HepG2 (cell line): ENCODE data around the gene EIF4EBP3. TPM values are rescaled to one million over a fixed set of nuclear protein-coding genes. Genes with fewer than 3 reads are reported as not detected.

ENCODE experiments used
- AGO1 ChIP-seq: fragments of 200-400 bp; formaldehyde crosslinking; IDR thresholded peaks from 2 replicates; pipeline ENCODE4 v1.6.1; 2017; ENCODE audit warnings: mild to moderate bottlenecking, low read depth, low read length, moderate library complexity; ENCODE audit not compliant: poor library complexity, severe bottlenecking
- CEBPG ChIP-seq: IDR thresholded peaks from 2 replicates; pipeline ENCODE4 v1.6.1; 2016
- FOSL2 ChIP-seq: sonication (generic); formaldehyde crosslinking; IDR thresholded peaks from 2 replicates; pipeline ENCODE4 v1.4.0; 2020; ENCODE audit warnings: missing genetic modification reagents
- KAT2B ChIP-seq: fragments of 150-350 bp; IDR thresholded peaks from 2 replicates; pipeline ENCODE4 v1.6.1; 2014; ENCODE audit warnings: low read depth, low read length, borderline replicate concordance
- KLF12 ChIP-seq: sonication (generic); formaldehyde crosslinking; IDR thresholded peaks from 2 replicates; pipeline ENCODE4 v1.4.0; 2020; ENCODE audit warnings: missing genetic modification reagents, borderline replicate concordance
- NFE2 ChIP-seq: sonication (generic); formaldehyde crosslinking; IDR thresholded peaks from 2 replicates; pipeline ENCODE4 v1.4.0; 2020; ENCODE audit warnings: missing genetic modification reagents
- RBAK ChIP-seq: sonication (generic); formaldehyde crosslinking; IDR thresholded peaks from 2 replicates; pipeline ENCODE4 v1.5.1; 2020; ENCODE audit warnings: mild to moderate bottlenecking, missing genetic modification reagents
- THAP11 ChIP-seq: IDR thresholded peaks from 2 replicates; pipeline ENCODE4 v1.6.1; 2016; ENCODE audit warnings: missing biosample characterization, missing genetic modification reagents
- YEATS2 ChIP-seq: sonication (generic); formaldehyde crosslinking; IDR thresholded peaks from 2 replicates; pipeline ENCODE4 v1.4.0; 2020; ENCODE audit warnings: missing genetic modification reagents, borderline replicate concordance
- ZKSCAN5 ChIP-seq: sonication (generic); formaldehyde crosslinking; IDR thresholded peaks from 2 replicates; pipeline ENCODE4 v1.5.1; 2020; ENCODE audit warnings: mild to moderate bottlenecking, missing genetic modification reagents
- ZNF17 ChIP-seq: sonication (generic); formaldehyde crosslinking; IDR thresholded peaks from 2 replicates; pipeline ENCODE4 v1.5.0; 2020; ENCODE audit warnings: mild to moderate bottlenecking, missing genetic modification reagents
- ZNF180 ChIP-seq: sonication (generic); formaldehyde crosslinking; IDR thresholded peaks from 2 replicates; pipeline ENCODE4 v1.4.0; 2020; ENCODE audit warnings: low read depth, missing genetic modification reagents, borderline replicate concordance
- ZNF232 ChIP-seq: sonication (generic); formaldehyde crosslinking; IDR thresholded peaks from 2 replicates; pipeline ENCODE4 v1.4.0; 2020; ENCODE audit warnings: missing genetic modification reagents, borderline replicate concordance
- ZNF670 ChIP-seq: sonication (generic); formaldehyde crosslinking; IDR thresholded peaks from 2 replicates; pipeline ENCODE4 v1.8.0; 2022; ENCODE audit warnings: mild to moderate bottlenecking, missing genetic modification reagents, borderline replicate concordance
- ZNF737 ChIP-seq: sonication (generic); formaldehyde crosslinking; IDR thresholded peaks from 2 replicates; pipeline ENCODE4 v1.5.0; 2020; ENCODE audit warnings: missing genetic modification reagents, mild to moderate bottlenecking, borderline replicate concordance
- ZNF773 ChIP-seq: sonication (generic); formaldehyde crosslinking; IDR thresholded peaks from 2 replicates; pipeline ENCODE4 v1.4.0; 2020; ENCODE audit warnings: missing genetic modification reagents, borderline replicate concordance
- polyA plus RNA-seq, 8 experiments: library from polyadenylated mRNA; depleted of rRNA in 3 of 8; stranded (reverse) in 7 of 8; unstranded in 1 of 8; fragments of >200 nt; fragmentation: Illumina TruSeq in 4 of 8; extraction: Trizol in 4 of 8; gene quantifications; 2 replicates each; pipeline versions ENCODE4 v1.2.1 to v1.2.3, GENCODE V29; 2011 to 2016; ENCODE audit warnings: low read depth in 4 of 8, missing spikeins in 1 of 8, mixed read lengths in 1 of 8; ENCODE audit not compliant: insufficient read depth in 1 of 8
- total RNA-seq, 5 experiments: library from RNA; depleted of rRNA; stranded (reverse); fragments of >200 nt; fragmentation: Illumina TruSeq; extraction: Trizol; gene quantifications; 2 replicates each; pipeline ENCODE4 v1.2.3, GENCODE V29; 2016; ENCODE audit warnings: low read depth in 1 of 5
- TF ChIP-seq, protein P1 (sequence below): sonication (generic); formaldehyde crosslinking; IDR thresholded peaks from 2 replicates; pipeline ENCODE4 v1.8.0; 2022; ENCODE audit warnings: mild to moderate bottlenecking, missing genetic modification reagents
- TF ChIP-seq, protein P2 (sequence below): sonication (generic); formaldehyde crosslinking; IDR thresholded peaks from 2 replicates; pipeline ENCODE4 v1.4.0; 2020; ENCODE audit warnings: missing genetic modification reagents
- TF ChIP-seq, protein P3 (sequence below): sonication (generic); formaldehyde crosslinking; IDR thresholded peaks from 2 replicates; pipeline ENCODE4; 2020; ENCODE audit warnings: missing genetic modification reagents, mild to moderate bottlenecking, borderline replicate concordance
- TF ChIP-seq, protein P4 (sequence below): sonication (generic); formaldehyde crosslinking; IDR thresholded peaks from 2 replicates; pipeline ENCODE4 v1.8.0; 2022; ENCODE audit warnings: missing genetic modification reagents, mild to moderate bottlenecking, borderline replicate concordance
- TF ChIP-seq, protein P5 (sequence below): sonication (generic); formaldehyde crosslinking; IDR thresholded peaks from 2 replicates; pipeline ENCODE4 v1.9.0; 2021; ENCODE audit warnings: missing genetic modification reagents, borderline replicate concordance

The EIF4EBP3 gene
- total and polyA plus RNA-seq, 2 of the 13 experiments (the other 11 are each of a cell fraction or from before 2014, with no cell fraction given), result 0.61 to 1.7 TPM

DNA sequence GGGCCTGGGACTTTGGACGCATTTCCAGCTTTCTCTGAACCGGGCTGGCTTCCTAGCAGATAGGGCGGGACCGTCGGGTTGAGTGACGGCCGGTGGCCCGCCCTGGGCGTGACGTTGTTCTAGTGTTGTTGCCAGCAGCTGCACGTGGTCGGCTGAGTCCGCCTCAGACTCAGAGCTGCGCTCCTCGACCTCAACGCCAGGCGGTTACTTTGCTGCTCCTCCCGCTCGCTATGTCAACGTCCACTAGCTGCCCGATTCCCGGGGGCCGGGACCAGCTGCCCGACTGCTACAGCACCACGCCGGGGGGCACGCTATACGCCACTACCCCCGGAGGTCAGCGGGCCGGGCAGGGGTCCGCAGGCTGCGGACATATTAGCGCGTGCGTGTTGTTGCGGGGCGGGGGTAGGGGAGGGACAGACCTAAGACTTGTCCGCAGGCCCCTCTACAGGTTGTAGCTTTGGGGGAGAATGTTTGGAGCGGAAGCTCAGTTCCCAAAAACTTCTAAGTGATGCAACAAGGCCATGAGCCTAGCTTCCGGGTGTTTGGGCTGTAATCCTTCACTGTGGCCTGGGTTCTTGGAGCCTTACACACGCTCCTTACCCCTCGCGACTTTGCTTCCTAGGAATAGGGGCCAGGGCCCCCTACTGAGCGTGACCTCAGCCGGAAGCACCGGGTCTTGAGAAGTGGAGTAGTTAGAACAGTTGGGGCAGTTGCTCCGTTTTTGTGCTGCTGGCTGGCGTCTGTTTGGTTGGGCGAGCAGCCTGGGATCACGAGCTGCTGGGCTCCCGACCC, at the start of gene EIF4EBP3 (continued):
- TF ChIP-seq, protein P1, sequence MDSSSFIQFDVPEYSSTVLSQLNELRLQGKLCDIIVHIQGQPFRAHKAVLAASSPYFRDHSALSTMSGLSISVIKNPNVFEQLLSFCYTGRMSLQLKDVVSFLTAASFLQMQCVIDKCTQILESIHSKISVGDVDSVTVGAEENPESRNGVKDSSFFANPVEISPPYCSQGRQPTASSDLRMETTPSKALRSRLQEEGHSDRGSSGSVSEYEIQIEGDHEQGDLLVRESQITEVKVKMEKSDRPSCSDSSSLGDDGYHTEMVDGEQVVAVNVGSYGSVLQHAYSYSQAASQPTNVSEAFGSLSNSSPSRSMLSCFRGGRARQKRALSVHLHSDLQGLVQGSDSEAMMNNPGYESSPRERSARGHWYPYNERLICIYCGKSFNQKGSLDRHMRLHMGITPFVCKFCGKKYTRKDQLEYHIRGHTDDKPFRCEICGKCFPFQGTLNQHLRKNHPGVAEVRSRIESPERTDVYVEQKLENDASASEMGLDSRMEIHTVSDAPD, result peak; percentile 54
- 0 out of 2 replicates have a peak, but pooled peaks have one; percentile 43 for TF ChIP-seq ZNF180 (CRISPR knock-in tag)
- TF ChIP-seq, protein P2, sequence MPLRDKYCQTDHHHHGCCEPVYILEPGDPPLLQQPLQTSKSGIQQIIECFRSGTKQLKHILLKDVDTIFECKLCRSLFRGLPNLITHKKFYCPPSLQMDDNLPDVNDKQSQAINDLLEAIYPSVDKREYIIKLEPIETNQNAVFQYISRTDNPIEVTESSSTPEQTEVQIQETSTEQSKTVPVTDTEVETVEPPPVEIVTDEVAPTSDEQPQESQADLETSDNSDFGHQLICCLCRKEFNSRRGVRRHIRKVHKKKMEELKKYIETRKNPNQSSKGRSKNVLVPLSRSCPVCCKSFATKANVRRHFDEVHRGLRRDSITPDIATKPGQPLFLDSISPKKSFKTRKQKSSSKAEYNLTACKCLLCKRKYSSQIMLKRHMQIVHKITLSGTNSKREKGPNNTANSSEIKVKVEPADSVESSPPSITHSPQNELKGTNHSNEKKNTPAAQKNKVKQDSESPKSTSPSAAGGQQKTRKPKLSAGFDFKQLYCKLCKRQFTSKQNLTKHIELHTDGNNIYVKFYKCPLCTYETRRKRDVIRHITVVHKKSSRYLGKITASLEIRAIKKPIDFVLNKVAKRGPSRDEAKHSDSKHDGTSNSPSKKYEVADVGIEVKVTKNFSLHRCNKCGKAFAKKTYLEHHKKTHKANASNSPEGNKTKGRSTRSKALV (CRISPR knock-in tag), result peak; percentile 62; the same call in 1 of the 2 replicates
- TF ChIP-seq ZNF773 (CRISPR knock-in tag), result no peak
- 0 out of 2 replicates have a peak, but pooled peaks have one; percentile 44 for TF ChIP-seq KLF12 (CRISPR knock-in tag)
- no peak for TF ChIP-seq ZNF232 (CRISPR knock-in tag)
- TF ChIP-seq YEATS2 (CRISPR knock-in tag), result no peak
- TF ChIP-seq FOSL2, result peak; percentile 49; the same call in 1 of the 2 replicates
- TF ChIP-seq ZNF670 (CRISPR knock-in tag), result no peak
- no peak for TF ChIP-seq ZNF737
- TF ChIP-seq KAT2B, result no peak
- no peak for TF ChIP-seq ZKSCAN5
- TF ChIP-seq, protein P3, sequence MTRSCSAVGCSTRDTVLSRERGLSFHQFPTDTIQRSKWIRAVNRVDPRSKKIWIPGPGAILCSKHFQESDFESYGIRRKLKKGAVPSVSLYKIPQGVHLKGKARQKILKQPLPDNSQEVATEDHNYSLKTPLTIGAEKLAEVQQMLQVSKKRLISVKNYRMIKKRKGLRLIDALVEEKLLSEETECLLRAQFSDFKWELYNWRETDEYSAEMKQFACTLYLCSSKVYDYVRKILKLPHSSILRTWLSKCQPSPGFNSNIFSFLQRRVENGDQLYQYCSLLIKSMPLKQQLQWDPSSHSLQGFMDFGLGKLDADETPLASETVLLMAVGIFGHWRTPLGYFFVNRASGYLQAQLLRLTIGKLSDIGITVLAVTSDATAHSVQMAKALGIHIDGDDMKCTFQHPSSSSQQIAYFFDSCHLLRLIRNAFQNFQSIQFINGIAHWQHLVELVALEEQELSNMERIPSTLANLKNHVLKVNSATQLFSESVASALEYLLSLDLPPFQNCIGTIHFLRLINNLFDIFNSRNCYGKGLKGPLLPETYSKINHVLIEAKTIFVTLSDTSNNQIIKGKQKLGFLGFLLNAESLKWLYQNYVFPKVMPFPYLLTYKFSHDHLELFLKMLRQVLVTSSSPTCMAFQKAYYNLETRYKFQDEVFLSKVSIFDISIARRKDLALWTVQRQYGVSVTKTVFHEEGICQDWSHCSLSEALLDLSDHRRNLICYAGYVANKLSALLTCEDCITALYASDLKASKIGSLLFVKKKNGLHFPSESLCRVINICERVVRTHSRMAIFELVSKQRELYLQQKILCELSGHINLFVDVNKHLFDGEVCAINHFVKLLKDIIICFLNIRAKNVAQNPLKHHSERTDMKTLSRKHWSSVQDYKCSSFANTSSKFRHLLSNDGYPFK (CRISPR knock-in tag), result no peak
- TF ChIP-seq, protein P4, sequence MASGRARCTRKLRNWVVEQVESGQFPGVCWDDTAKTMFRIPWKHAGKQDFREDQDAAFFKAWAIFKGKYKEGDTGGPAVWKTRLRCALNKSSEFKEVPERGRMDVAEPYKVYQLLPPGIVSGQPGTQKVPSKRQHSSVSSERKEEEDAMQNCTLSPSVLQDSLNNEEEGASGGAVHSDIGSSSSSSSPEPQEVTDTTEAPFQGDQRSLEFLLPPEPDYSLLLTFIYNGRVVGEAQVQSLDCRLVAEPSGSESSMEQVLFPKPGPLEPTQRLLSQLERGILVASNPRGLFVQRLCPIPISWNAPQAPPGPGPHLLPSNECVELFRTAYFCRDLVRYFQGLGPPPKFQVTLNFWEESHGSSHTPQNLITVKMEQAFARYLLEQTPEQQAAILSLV (CRISPR knock-in tag), result no peak
- peak; percentile 67; the same call in 1 of the 2 replicates for TF ChIP-seq RBAK (CRISPR knock-in tag)
- TF ChIP-seq AGO1, result peak; percentile 97
- TF ChIP-seq, protein P5, sequence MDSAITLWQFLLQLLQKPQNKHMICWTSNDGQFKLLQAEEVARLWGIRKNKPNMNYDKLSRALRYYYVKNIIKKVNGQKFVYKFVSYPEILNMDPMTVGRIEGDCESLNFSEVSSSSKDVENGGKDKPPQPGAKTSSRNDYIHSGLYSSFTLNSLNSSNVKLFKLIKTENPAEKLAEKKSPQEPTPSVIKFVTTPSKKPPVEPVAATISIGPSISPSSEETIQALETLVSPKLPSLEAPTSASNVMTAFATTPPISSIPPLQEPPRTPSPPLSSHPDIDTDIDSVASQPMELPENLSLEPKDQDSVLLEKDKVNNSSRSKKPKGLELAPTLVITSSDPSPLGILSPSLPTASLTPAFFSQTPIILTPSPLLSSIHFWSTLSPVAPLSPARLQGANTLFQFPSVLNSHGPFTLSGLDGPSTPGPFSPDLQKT, result no peak
- no peak for TF ChIP-seq NFE2 (CRISPR knock-in tag)
- TF ChIP-seq THAP11 (CRISPR knock-in tag), result peak; percentile 64; the same call in 1 of the 2 replicates
- no peak for TF ChIP-seq ZNF17
- peak; percentile 6; the same call in 1 of the 2 replicates for TF ChIP-seq CEBPG
